Neural progenitor cell (in vitro differentiated cells): ENCODE results near the gene ZNF488.

Experiments used
- EZH2phosphoT487 ChIP-seq: fragments of 200-600 bp; sonication (generic); IDR thresholded peaks from 2 replicates; pipeline ENCODE4 v1.6.1; 2017; ENCODE audit warnings: antibody characterized with exemption
- TF ChIP-seq, protein P1 (sequence below): fragments of 200-600 bp; sonication (generic); IDR thresholded peaks from 2 replicates; pipeline ENCODE4 v1.5.1; 2017; ENCODE audit warnings: antibody characterized with exemption, mild to moderate bottlenecking

GRCh38 chr10:47364911-47365310 is 19.2 kb downstream of the ZNF488 start:
- TF ChIP-seq, protein P1, sequence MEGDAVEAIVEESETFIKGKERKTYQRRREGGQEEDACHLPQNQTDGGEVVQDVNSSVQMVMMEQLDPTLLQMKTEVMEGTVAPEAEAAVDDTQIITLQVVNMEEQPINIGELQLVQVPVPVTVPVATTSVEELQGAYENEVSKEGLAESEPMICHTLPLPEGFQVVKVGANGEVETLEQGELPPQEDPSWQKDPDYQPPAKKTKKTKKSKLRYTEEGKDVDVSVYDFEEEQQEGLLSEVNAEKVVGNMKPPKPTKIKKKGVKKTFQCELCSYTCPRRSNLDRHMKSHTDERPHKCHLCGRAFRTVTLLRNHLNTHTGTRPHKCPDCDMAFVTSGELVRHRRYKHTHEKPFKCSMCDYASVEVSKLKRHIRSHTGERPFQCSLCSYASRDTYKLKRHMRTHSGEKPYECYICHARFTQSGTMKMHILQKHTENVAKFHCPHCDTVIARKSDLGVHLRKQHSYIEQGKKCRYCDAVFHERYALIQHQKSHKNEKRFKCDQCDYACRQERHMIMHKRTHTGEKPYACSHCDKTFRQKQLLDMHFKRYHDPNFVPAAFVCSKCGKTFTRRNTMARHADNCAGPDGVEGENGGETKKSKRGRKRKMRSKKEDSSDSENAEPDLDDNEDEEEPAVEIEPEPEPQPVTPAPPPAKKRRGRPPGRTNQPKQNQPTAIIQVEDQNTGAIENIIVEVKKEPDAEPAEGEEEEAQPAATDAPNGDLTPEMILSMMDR, result no peak
- TF ChIP-seq EZH2phosphoT487, result no peak
